Measurements from ENCODE around the gene TSBP1. TPM values are rescaled to one million over a fixed set of nuclear protein-coding genes. Genes with fewer than 3 reads are reported as not detected.

The TSBP1 gene
- total and polyA plus RNA-seq, 2 of the 8 experiments (the other 6 are each of a cell fraction or from before 2014, with no cell fraction given) = not detected

DNA sequence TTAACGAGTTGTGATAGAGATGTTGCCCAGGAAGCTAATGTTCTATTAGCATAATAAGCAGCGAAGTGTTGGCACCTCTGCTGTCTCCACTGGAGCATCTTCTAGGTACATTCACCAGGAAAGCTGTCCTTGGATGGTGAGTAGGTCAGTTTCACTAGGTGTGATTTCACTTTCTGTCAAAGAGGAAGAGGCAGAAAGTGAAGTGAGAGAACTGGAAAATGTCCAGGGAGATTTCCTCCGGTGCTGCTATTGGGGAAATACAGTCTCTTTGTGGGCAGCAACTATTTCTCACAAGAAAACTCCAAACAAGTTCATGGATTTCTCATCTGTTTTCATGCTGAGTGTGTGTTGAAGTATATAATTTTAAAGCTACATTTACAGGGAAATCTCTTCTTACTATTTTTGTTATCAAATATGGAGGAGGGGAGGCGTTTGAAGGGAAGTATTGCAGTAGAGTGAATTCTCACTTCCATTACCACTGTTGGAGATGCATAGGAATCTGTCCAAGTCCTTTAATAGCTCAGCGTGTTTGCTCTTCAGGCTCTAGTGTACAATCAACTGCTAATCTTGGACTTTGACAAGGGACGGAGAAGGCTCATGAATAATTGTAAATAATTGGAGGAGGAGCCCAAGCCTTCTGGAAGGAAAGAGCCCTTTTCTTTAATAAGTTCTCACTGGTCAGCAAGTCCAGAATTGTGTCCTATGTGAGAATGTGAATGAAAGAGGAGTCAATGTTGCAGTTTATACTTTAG is 16.1 kb upstream of the TSBP1 start (continued):
- no peak for TF ChIP-seq SP4 (IDR thresholded peaks at IDR 0.05; ENCODE audit: low read length)
- no peak for TF ChIP-seq TCF12 (IDR thresholded peaks at IDR 0.05; ENCODE audit: low read depth, low read length)
- TF ChIP-seq FOSL1 (IDR thresholded peaks at IDR 0.05; ENCODE audit: insufficient read depth, low read depth, low read length) = no peak
- TF ChIP-seq HDAC6 (IDR thresholded peaks at IDR 0.05; ENCODE audit: low read depth, low read length) = no peak
- no peak for TF ChIP-seq RFX5 (IDR thresholded peaks at IDR 0.05; ENCODE audit: borderline replicate concordance, low read depth, low read length)
